ENCODE data around the gene GYPC.

GRCh38 chr2:126645211-126645618 is 10.7 kb upstream of the GYPC start:
- no peak for TF ChIP-seq CTCF (IDR thresholded peaks at IDR 0.05; ENCODE audit: insufficient read depth, low read length)
- TF ChIP-seq GABPA (IDR thresholded peaks at IDR 0.05; ENCODE audit: low read depth), result no peak
